ENCODE data around the gene SPAG7. TPM values are rescaled to one million over a fixed set of nuclear protein-coding genes. Genes with fewer than 3 reads are reported as not detected.

The SPAG7 gene
- polyA plus RNA-seq, 1 of the 3 experiments (the other 2 are of a cell fraction), result 133 TPM

DNA sequence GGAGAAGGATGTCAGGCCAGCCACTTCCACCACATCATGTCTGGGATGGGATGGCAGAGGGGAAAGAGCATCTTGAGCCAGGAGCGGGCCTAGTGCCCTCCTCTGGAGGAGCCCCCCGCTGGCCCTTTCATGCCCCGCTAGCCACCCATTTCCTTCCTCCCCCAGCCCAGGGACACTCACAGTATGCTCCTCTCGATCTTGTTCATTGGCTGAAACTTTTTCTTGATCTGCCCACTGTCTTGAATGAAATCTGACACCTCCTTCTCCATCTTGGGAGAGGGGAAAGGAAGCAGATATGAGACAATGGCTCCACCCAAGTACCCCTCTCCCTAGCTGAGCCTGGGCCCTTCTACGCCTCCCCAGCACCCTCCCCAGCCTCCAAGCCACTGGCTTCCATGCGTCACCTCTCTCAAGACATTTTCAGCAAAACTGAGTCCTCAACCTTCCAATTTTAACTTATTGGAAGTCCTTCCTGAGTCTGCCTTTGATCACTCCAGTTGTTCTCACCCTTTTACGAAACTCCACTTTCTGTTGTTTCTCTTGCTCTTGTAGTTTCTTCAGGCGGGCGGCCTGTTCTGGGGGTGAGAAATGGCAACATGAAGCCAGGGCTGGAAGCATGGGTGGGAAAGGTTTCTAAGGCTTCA is 7.2 kb downstream of the SPAG7 start:
- ChIA-PET CTCF (no interaction called here), POLR2A (no interaction called here)
- peaks cover 13% of the 10 kb centered on the region; the same call in 1 of the 2 replicates for H3K79me2 ChIP-seq (ENCODE audit: insufficient read depth)
- H2AFZ ChIP-seq (ENCODE audit: low read depth), result no peak overlapping the region
- no peak for DNase-seq
- H3K27me3 ChIP-seq (ENCODE audit: insufficient read depth), result no peaks in the 10 kb centered on the region
- H3K36me3 ChIP-seq (replicated peaks in 1 of 2; ENCODE audit: control insufficient read depth in 1 of 2, insufficient read depth in 2 of 2, low read length in 1 of 2), result peaks cover 4 to 17% of the 10 kb centered on the region in 2 experiments
- H3K4me2 ChIP-seq, result no peak overlapping the region
- H3K4me1 ChIP-seq (ENCODE audit: control insufficient read depth in 1 of 2, insufficient read depth in 2 of 2, low read depth in 1 of 2, low read length in 1 of 2), result peaks cover 0 to under 1% of the 10 kb centered on the region in 2 experiments; a peak in 1 of 4 replicates
- no peaks in the 10 kb centered on the region for H3K9me2 ChIP-seq
- H3K9ac ChIP-seq, result no peak overlapping the region
- H3K4me3 ChIP-seq (ENCODE audit: low read depth in 2 of 2, low read length in 1 of 2), result no peak overlapping the region
- H4K20me1 ChIP-seq (ENCODE audit: insufficient read depth), result no peaks in the 10 kb centered on the region
- 92% methylated on average over 9 of the region's 9 CpGs for WGBS (ENCODE audit: low lambda C conversion rate)
- peaks cover 13% of the 10 kb centered on the region for H3F3A ChIP-seq (replicated peaks; ENCODE audit: insufficient read depth)
- H3K9me3 ChIP-seq, result no peaks in the 10 kb centered on the region
- no peak overlapping the region for H3K27ac ChIP-seq (ENCODE audit: low read depth in 2 of 2, low read length in 1 of 2)
- TF ChIP-seq, protein P1, sequence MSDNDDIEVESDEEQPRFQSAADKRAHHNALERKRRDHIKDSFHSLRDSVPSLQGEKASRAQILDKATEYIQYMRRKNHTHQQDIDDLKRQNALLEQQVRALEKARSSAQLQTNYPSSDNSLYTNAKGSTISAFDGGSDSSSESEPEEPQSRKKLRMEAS (IDR thresholded peaks at IDR 0.05; ENCODE audit: low read depth), result no peak
- TF ChIP-seq MXI1 (IDR thresholded peaks at IDR 0.05; ENCODE audit: low read depth, low read length), result no peak
- TF ChIP-seq EP300 (IDR thresholded peaks at IDR 0.05; ENCODE audit: borderline replicate concordance in 1 of 2, low read depth in 1 of 2, low read length in 1 of 2), result no peak
- TF ChIP-seq GABPA (IDR thresholded peaks at IDR 0.05; ENCODE audit: low read depth), result no peak
- no peak for TF ChIP-seq SIN3A (IDR thresholded peaks at IDR 0.05; ENCODE audit: borderline replicate concordance, low read depth, low read length)
- TF ChIP-seq RXRA (IDR thresholded peaks at IDR 0.05; ENCODE audit: borderline replicate concordance, low read depth), result no peak
- TF ChIP-seq JUND (IDR thresholded peaks at IDR 0.05), result no peak
- TF ChIP-seq, protein P2, sequence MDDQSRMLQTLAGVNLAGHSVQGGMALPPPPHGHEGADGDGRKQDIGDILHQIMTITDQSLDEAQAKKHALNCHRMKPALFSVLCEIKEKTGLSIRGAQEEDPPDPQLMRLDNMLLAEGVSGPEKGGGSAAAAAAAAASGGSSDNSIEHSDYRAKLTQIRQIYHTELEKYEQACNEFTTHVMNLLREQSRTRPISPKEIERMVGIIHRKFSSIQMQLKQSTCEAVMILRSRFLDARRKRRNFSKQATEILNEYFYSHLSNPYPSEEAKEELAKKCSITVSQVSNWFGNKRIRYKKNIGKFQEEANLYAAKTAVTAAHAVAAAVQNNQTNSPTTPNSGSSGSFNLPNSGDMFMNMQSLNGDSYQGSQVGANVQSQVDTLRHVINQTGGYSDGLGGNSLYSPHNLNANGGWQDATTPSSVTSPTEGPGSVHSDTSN (IDR thresholded peaks at IDR 0.05), result no peak
- no peak for TF ChIP-seq RFX5 (IDR thresholded peaks at IDR 0.05; ENCODE audit: low read length)
- TF ChIP-seq, protein P3, sequence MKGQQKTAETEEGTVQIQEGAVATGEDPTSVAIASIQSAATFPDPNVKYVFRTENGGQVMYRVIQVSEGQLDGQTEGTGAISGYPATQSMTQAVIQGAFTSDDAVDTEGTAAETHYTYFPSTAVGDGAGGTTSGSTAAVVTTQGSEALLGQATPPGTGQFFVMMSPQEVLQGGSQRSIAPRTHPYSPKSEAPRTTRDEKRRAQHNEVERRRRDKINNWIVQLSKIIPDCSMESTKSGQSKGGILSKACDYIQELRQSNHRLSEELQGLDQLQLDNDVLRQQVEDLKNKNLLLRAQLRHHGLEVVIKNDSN (IDR thresholded peaks at IDR 0.05; ENCODE audit: borderline replicate concordance, low read depth), result no peak
- TF ChIP-seq, protein P4, sequence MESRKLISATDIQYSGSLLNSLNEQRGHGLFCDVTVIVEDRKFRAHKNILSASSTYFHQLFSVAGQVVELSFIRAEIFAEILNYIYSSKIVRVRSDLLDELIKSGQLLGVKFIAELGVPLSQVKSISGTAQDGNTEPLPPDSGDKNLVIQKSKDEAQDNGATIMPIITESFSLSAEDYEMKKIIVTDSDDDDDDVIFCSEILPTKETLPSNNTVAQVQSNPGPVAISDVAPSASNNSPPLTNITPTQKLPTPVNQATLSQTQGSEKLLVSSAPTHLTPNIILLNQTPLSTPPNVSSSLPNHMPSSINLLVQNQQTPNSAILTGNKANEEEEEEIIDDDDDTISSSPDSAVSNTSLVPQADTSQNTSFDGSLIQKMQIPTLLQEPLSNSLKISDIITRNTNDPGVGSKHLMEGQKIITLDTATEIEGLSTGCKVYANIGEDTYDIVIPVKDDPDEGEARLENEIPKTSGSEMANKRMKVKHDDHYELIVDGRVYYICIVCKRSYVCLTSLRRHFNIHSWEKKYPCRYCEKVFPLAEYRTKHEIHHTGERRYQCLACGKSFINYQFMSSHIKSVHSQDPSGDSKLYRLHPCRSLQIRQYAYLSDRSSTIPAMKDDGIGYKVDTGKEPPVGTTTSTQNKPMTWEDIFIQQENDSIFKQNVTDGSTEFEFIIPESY (IDR thresholded peaks at IDR 0.05; ENCODE audit: borderline replicate concordance, low read depth), result no peak
- no peak for TF ChIP-seq NRF1 (IDR thresholded peaks at IDR 0.05; ENCODE audit: low read depth, low read length)
- TF ChIP-seq SMC3 (IDR thresholded peaks at IDR 0.05; ENCODE audit: low read depth, low read length), result no peak

Data from SK-N-SH (cell line).